Peyer's patch (tissue), 4 donors: ENCODE measurements around the gene TSPAN16. TPM values are rescaled to one million over a fixed set of nuclear protein-coding genes. Genes with fewer than 3 reads are reported as not detected.
A peak's percentile ranks its signal among the peaks of the same experiment; 100 is the strongest.

Experiments
- DNase-seq, 3 donors: peaks; one replicate each; pipeline ENCODE4 v3.0.0-alpha.2; 2017 to 2019
- H3K27ac ChIP-seq, 4 donors: fragments of 200-600 bp; sonication (generic); one replicate each; pipeline ENCODE4 v1.5.1; 2016 to 2019
- H3K27me3 ChIP-seq, 2 donors: fragments of 200-600 bp; sonication (generic); one replicate each; pipeline ENCODE4 v1.5.1; 2019
- H3K36me3 ChIP-seq, 3 donors: fragments of 200-600 bp; sonication (generic); one replicate each; pipeline ENCODE4 v1.5.1; 2016 to 2019
- H3K4me1 ChIP-seq, 4 donors: fragments of 200-600 bp; sonication (generic); one replicate each; pipeline ENCODE4 v1.5.1; 2016 to 2019
- H3K4me3 ChIP-seq, 4 donors: fragments of 200-600 bp; sonication (generic); 1 replicate in 3 of 4; 2 replicates in 1 of 4; pipeline ENCODE4 v1.5.1; 2016 to 2019; ENCODE audit warnings: mild to moderate bottlenecking in 1 of 4
- H3K9me3 ChIP-seq, 4 donors: fragments of 200-600 bp; sonication (generic); one replicate each; pipeline ENCODE4 v1.5.1; 2016 to 2019; ENCODE audit warnings: mild to moderate bottlenecking in 1 of 4
- CTCF ChIP-seq, 6 experiments: fragments of 450-650 bp in 4 of 6; fragments of 200-600 bp in 2 of 6; sonication (generic) in 1 of 6; IDR thresholded peaks; one replicate each; pipeline ENCODE4 v1.5.1; 2017 to 2019; ENCODE audit warnings: antibody characterized with exemption in 6 of 6, mild to moderate bottlenecking in 3 of 6, moderate library complexity in 1 of 6
- POLR2A ChIP-seq, 2 donors: fragments of 450-650 bp; IDR thresholded peaks; one replicate each; pipeline ENCODE4 v1.5.1; 2017; ENCODE audit warnings: antibody characterized with exemption in 2 of 2, mild to moderate bottlenecking in 2 of 2, moderate library complexity in 2 of 2
- total RNA-seq, 4 donors: library from RNA; depleted of rRNA; stranded (reverse); fragments of >200 nt; gene quantifications; one replicate each; pipeline ENCODE4 v1.1.0, GENCODE V29; 2016

The TSPAN16 gene
- total RNA-seq, 4 donors from 2014 or later, result not detected

GRCh38 chr19:11264452-11265176 lies 31.3 kb upstream of the TSPAN16 start:
- H3K4me1 ChIP-seq, result peaks cover 0 to 44% (median 2%) of the 10 kb centered on the region in 4 donors
- no peak overlapping the region for H3K4me3 ChIP-seq
- DNase-seq, result peak in 2 of 3 donors; percentile 82 to 84

DNA sequence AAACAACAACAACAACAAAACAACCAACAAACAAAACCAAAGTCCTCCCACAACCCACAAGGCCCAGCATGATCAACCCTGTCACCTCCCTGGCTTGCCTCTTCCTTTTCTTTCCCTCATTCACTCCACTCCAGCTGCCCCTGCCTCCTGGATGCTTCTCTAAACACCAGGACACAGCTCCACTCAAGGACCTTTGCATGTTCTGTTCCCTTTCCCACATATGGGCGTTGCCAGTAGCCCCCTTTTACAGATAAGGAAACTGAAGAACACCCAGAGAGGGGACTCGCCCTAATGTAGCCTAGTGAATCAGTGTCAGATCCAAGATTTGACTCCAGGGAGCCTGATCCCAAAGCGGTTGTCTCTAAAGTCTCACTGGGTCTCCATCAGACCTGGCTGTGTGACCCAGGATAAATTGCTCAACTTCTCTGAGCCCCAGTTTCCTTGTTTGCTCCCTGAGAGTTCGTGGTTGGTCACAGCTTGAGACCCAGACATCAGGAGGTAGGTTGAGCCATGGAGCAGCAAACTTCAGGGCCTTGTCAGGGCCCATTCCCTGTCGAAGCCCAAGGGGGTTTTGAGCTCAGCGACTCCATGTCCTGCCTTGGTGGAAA lies 30.7 kb upstream of the TSPAN16 start:
- H3K36me3 ChIP-seq, result no peaks in the 10 kb centered on the region
- H3K9me3 ChIP-seq, result no peaks in the 10 kb centered on the region
- peak overlapping the region in 3 of 4 donors; percentile 69 to 93 (median 89) for H3K27ac ChIP-seq
- peaks cover 0 to 44% (median 2%) of the 10 kb centered on the region in 4 donors for H3K4me1 ChIP-seq
- no peak for TF ChIP-seq CTCF (IDR thresholded peaks at IDR 0.05)
- no peak for TF ChIP-seq POLR2A (IDR thresholded peaks at IDR 0.05)
- DNase-seq, result no peak
- no peak overlapping the region for H3K4me3 ChIP-seq
- H3K27me3 ChIP-seq, result no peaks in the 10 kb centered on the region

More at GRCh38 chr19:11264452-11265176, 31.3 kb upstream of the TSPAN16 start:
- H3K27ac ChIP-seq, result peak overlapping the region in 3 of 4 donors; percentile 69 to 93 (median 89)
- H3K9me3 ChIP-seq, result no peaks in the 10 kb centered on the region
- TF ChIP-seq POLR2A (IDR thresholded peaks at IDR 0.05) (peak; percentile 27 to 44), CTCF (IDR thresholded peaks at IDR 0.05) (no peak)
- H3K27me3 ChIP-seq, result no peaks in the 10 kb centered on the region
- no peaks in the 10 kb centered on the region for H3K36me3 ChIP-seq

DNA sequence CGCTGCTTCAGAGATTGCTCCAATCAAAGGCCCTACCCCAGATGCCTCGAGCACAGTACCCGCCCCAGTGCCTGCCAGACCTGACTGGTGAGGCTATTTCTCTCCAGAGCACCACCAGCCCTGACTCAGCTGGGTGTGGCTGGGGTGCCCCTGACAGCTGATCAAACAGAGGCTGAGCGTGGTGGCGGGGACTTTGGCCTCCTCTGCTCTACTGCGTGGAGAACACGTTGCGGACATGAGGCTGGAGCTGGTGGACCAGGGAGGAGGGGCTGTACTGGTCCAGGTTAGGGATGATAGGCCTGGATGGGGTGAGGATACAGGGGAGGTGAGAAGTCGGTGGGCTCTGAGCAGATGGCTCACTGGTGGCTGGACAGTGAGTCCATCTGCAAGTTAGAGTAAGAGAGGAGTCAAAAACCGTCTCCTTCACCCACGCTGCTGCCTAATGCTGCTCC lies 30.1 kb upstream of the TSPAN16 start:
- TF ChIP-seq CTCF (IDR thresholded peaks at IDR 0.05) (no peak), POLR2A (IDR thresholded peaks at IDR 0.05) (peak; percentile 43 to 90)
- no peaks in the 10 kb centered on the region for H3K36me3 ChIP-seq
- peak overlapping the region in 3 of 4 donors; percentile 69 to 93 (median 89) for H3K27ac ChIP-seq
- no peaks in the 10 kb centered on the region for H3K9me3 ChIP-seq
- peaks cover 0 to 44% (median 2%) of the 10 kb centered on the region in 4 donors for H3K4me1 ChIP-seq
- H3K4me3 ChIP-seq, result no peak overlapping the region
- DNase-seq, result peak in 2 of 3 donors; percentile 95
- H3K27me3 ChIP-seq, result no peaks in the 10 kb centered on the region

DNA sequence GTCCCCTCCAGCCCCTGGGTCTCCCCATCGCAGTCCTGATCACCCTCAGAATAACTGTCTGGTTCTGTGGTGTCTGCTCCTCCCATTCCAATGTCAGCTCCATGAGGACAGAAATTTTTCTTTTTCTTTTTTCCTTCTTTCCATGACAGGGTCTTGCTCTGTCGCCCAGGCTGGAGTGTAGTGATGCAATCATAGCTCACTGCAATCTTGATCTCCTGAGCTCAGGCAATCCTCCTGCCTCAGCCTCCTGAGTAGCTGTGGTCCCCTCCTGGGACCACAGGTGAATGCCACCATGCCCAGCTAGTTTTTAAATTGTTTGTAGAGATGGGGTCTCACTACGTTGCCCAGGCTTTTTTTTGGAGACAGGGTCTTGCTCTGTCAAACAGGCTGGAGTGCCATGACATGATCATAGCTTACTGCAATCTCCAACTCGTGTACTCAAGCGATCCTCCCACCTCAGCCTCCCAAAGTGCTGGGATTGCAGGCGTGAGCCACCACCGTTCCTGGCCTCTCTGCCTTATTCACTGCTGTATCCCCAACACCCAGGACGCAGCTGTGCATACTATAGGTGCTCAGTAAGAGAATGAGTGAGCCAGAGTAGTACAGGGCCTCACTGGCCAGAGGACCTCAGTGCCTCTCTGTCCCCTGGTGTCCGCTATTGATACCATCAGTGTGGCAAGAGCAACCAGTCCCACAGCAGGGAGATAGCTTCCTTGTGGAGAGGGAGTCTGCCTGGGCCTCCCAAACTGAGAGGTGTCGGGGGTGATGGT lies 28.5 kb upstream of the TSPAN16 start:
- no peak overlapping the region for H3K4me3 ChIP-seq
- DNase-seq, result no peak
- no peak for TF ChIP-seq CTCF (IDR thresholded peaks at IDR 0.05)
- H3K27me3 ChIP-seq, result no peaks in the 10 kb centered on the region
- no peaks in the 10 kb centered on the region for H3K9me3 ChIP-seq
- no peak overlapping the region for H3K27ac ChIP-seq
- H3K4me1 ChIP-seq, result peaks cover 0 to 40% (median 0%) of the 10 kb centered on the region in 4 donors
- H3K36me3 ChIP-seq, result no peaks in the 10 kb centered on the region

GRCh38 chr19:11268783-11269267 lies 27.1 kb upstream of the TSPAN16 start:
- peak in 1 of 3 donors; percentile 64 for DNase-seq
- H3K27ac ChIP-seq, result peak overlapping the region in 2 of 4 donors; percentile 43 to 58
- TF ChIP-seq POLR2A (IDR thresholded peaks at IDR 0.05) (no peak), CTCF (IDR thresholded peaks at IDR 0.05) (no peak)

More at GRCh38 chr19:11268783-11269267, 27.1 kb upstream of the TSPAN16 start:
- Histone ChIP-seq H3K36me3 (no peaks in the 10 kb centered on the region), H3K27me3 (no peaks in the 10 kb centered on the region), H3K4me1 (peaks cover 0 to 34% (median 0%) of the 10 kb centered on the region in 4 donors), H3K4me3 (no peak overlapping the region), H3K9me3 (no peaks in the 10 kb centered on the region)
